Osteoblast (primary cell): ENCODE measurements around the gene TAAR8. TPM values are rescaled to one million over a fixed set of nuclear protein-coding genes. Genes with fewer than 3 reads are reported as not detected.
"Not testable (repeated sequence)": the region's sequence is repeated elsewhere in the genome, so short reads cannot be mapped to it uniquely, and the experiment has no call there.

Experiments
- DNase-seq: peaks from one replicate; pipeline ENCODE4 v3.0.0; 2011; ENCODE audit warnings: low spot score, mixed read lengths; ENCODE audit not compliant: insufficient read length; ENCODE audit errors: missing footprints
- H2AFZ ChIP-seq: 2 replicates; pipeline ENCODE4 v1.6.0; 2011; ENCODE audit warnings: mild to moderate bottlenecking, low read length
- H3K27ac ChIP-seq: 2 replicates; pipeline ENCODE4 v1.5.1; 2011; ENCODE audit warnings: mild to moderate bottlenecking, low read depth, low read length, moderate library complexity
- H3K27me3 ChIP-seq: 2 replicates; pipeline ENCODE4 v1.6.0; 2012; ENCODE audit warnings: mild to moderate bottlenecking, control low read depth, inconsistent platforms, low read length, moderate library complexity; ENCODE audit not compliant: insufficient read depth
- H3K36me3 ChIP-seq: 2 replicates; pipeline ENCODE4 v1.5.1; 2011; ENCODE audit warnings: mild to moderate bottlenecking, low read length, control low read depth, moderate library complexity; ENCODE audit not compliant: insufficient read depth
- H3K4me1 ChIP-seq: 2 replicates; pipeline ENCODE4 v1.5.1; 2011; ENCODE audit warnings: mild to moderate bottlenecking, low read length, control low read depth, moderate library complexity; ENCODE audit not compliant: insufficient read depth
- H3K4me2 ChIP-seq: 2 replicates; pipeline ENCODE4 v1.6.0; 2011; ENCODE audit warnings: mild to moderate bottlenecking, low read length; ENCODE audit not compliant: insufficient read depth
- H3K4me3 ChIP-seq: fragments of 200-600 bp; sonication (generic); 3 replicates; pipeline ENCODE4 v1.5.1; 2012; ENCODE audit warnings: mild to moderate bottlenecking, low read length, inconsistent platforms; ENCODE audit not compliant: insufficient read depth
- H3K79me2 ChIP-seq: 2 replicates; pipeline ENCODE4 v1.6.0; 2012; ENCODE audit warnings: mild to moderate bottlenecking, low read length, control low read depth, inconsistent platforms; ENCODE audit not compliant: insufficient read depth
- H3K9me3 ChIP-seq: 2 replicates; pipeline ENCODE4 v1.5.1; 2011; ENCODE audit warnings: low read depth, low read length, control low read depth
- H4K20me1 ChIP-seq: 2 replicates; pipeline ENCODE4 v1.6.0; 2012; ENCODE audit warnings: mild to moderate bottlenecking, low read length, control low read depth; ENCODE audit not compliant: insufficient read depth
- CTCF ChIP-seq: IDR thresholded peaks from 2 replicates; pipeline ENCODE4 v1.5.1; 2011; ENCODE audit warnings: mild to moderate bottlenecking, low read depth, low read length, moderate library complexity; ENCODE audit errors: extremely low read depth
- total RNA-seq: library from RNA; depleted of rRNA; stranded (reverse); fragments of >200 nt; gene quantifications from 2 replicates; pipeline ENCODE4 v1.2.3, GENCODE V29; 2012

TAAR8 gene
- total RNA-seq, 1 donor, result not detected

- no peak overlapping the region for H3K27ac ChIP-seq
- H3K9me3 ChIP-seq, result no peaks in the 10 kb centered on the region
- H3K4me3 ChIP-seq, result peak overlapping the region; percentile 59
- H3K36me3 ChIP-seq, result no peaks in the 10 kb centered on the region
- peak overlapping the region; percentile 89 for H3K4me2 ChIP-seq
- H2AFZ ChIP-seq, result peak overlapping the region; percentile 85
- H3K4me1 ChIP-seq, result no peaks in the 10 kb centered on the region
- peak; percentile 75 for TF ChIP-seq CTCF
- H3K27me3 ChIP-seq, result peaks cover 13% of the 10 kb centered on the region
- no peaks in the 10 kb centered on the region for H4K20me1 ChIP-seq
- peak; percentile 64 for DNase-seq
- no peaks in the 10 kb centered on the region for H3K79me2 ChIP-seq
Measured at GRCh38 chr6:132530293-132530974, 22.0 kb upstream of the TAAR8 start.

GRCh38 chr6:132534546-132534945 is 17.9 kb upstream of the TAAR8 start:
- H3K4me3 ChIP-seq, H3K4me2 ChIP-seq, H3K4me1 ChIP-seq, H3K36me3 ChIP-seq, H3K27ac ChIP-seq, H2AFZ ChIP-seq, DNase-seq, H3K79me2 ChIP-seq, H3K9me3 ChIP-seq, H4K20me1 ChIP-seq: not testable (repeated sequence)
- peaks cover 44% of the 10 kb centered on the region for H3K27me3 ChIP-seq

- Histone ChIP-seq H3K36me3 (no peaks in the 10 kb centered on the region), H4K20me1 (no peaks in the 10 kb centered on the region), H3K4me3 (no peak overlapping the region), H2AFZ (no peak overlapping the region), H3K27ac (no peak overlapping the region), H3K4me2 (no peak overlapping the region), H3K27me3 (peaks cover 58% of the 10 kb centered on the region), H3K79me2 (no peaks in the 10 kb centered on the region), H3K4me1 (no peaks in the 10 kb centered on the region), H3K9me3 (no peaks in the 10 kb centered on the region)
- TF ChIP-seq CTCF, result no peak
- DNase-seq, result no peak
Measured at GRCh38 chr6:132537145-132537544, 15.3 kb upstream of the TAAR8 start.

- no peaks in the 10 kb centered on the region for H3K79me2 ChIP-seq
- H4K20me1 ChIP-seq, result no peaks in the 10 kb centered on the region
- TF ChIP-seq CTCF, result no peak
- H3K4me1 ChIP-seq, result no peaks in the 10 kb centered on the region
- peaks cover 59% of the 10 kb centered on the region for H3K27me3 ChIP-seq
- no peak within 1 kb of the TSS for H3K4me2 ChIP-seq
- no peak within 1 kb of the TSS for H2AFZ ChIP-seq
- no peaks in the 10 kb centered on the region for H3K36me3 ChIP-seq
- DNase-seq, result no peak
- H3K27ac ChIP-seq, result no peak within 1 kb of the TSS
- no peaks in the 10 kb centered on the region for H3K9me3 ChIP-seq
- no peak within 1 kb of the TSS for H3K4me3 ChIP-seq
Measured at GRCh38 chr6:132537977-132538376, 14.5 kb upstream of the TAAR8 start, which contains the start of gene TAAR9. TAAR9 (plus strand) TSS chr6:132538277; CDS start chr6:132538290, 13 bp downstream.
